Smooth muscle cell (in vitro differentiated cells): Measurements from ENCODE around the gene CCDC201. TPM values are rescaled to one million over a fixed set of nuclear protein-coding genes. Genes with fewer than 3 reads are reported as not detected.

Source experiments
- DNase-seq: peaks from one replicate; lab custom pipeline; 2025; ENCODE audit not compliant: unreplicated experiment; lab: John Stamatoyannopoulos, UW
- H2AFZ ChIP-seq: fragments of 200-600 bp; sonication (generic); 2 replicates; pipeline ENCODE4 v1.6.0; 2016; ENCODE audit warnings: antibody characterized with exemption, low read depth, mild to moderate bottlenecking
- H3F3A ChIP-seq: fragments of 200-600 bp; sonication (generic); 2 replicates; pipeline ENCODE4 v1.6.0; 2017; ENCODE audit warnings: antibody characterized with exemption, low read depth
- H3K27ac ChIP-seq: fragments of 200-600 bp; sonication (generic); 2 replicates; pipeline ENCODE4 v1.5.1; 2016; ENCODE audit warnings: low read depth, mild to moderate bottlenecking
- H3K27me3 ChIP-seq: fragments of 200-600 bp; sonication (generic); 2 replicates; pipeline ENCODE4 v1.6.1; 2016; ENCODE audit warnings: low read depth, mild to moderate bottlenecking
- H3K36me3 ChIP-seq: fragments of 200-600 bp; sonication (generic); 2 replicates; pipeline ENCODE4 v1.5.1; 2016; ENCODE audit warnings: low read depth
- H3K4me1 ChIP-seq: fragments of 200-600 bp; sonication (generic); 2 replicates; pipeline ENCODE4 v1.5.1; 2016; ENCODE audit warnings: low read depth
- H3K4me2 ChIP-seq: fragments of 200-600 bp; sonication (generic); 2 replicates; pipeline ENCODE4 v1.6.0; 2016; ENCODE audit warnings: mild to moderate bottlenecking
- H3K4me3 ChIP-seq: fragments of 200-600 bp; sonication (generic); 2 replicates; pipeline ENCODE4 v1.5.1; 2016; ENCODE audit warnings: mild to moderate bottlenecking
- H3K79me2 ChIP-seq: fragments of 200-600 bp; sonication (generic); 2 replicates; pipeline ENCODE4 v1.6.0; 2016; ENCODE audit warnings: low read depth, mild to moderate bottlenecking
- H3K9ac ChIP-seq: fragments of 200-600 bp; sonication (generic); 2 replicates; pipeline ENCODE4 v1.6.0; 2016; ENCODE audit warnings: low read depth
- H3K9me3 ChIP-seq: fragments of 200-600 bp; sonication (generic); replicated peaks from 2 replicates; pipeline ENCODE4 v1.5.1; 2016; ENCODE audit warnings: low read depth
- H4K20me1 ChIP-seq: fragments of 200-600 bp; sonication (generic); 2 replicates; pipeline ENCODE4 v1.6.0; 2016; ENCODE audit warnings: low read depth
- CTCF ChIP-seq: fragments of 200-600 bp; sonication (generic); IDR thresholded peaks from 2 replicates; pipeline ENCODE4 v1.5.1; 2017; ENCODE audit warnings: borderline replicate concordance, mild to moderate bottlenecking, antibody characterized with exemption; ENCODE audit not compliant: insufficient read depth, poor library complexity, severe bottlenecking
- WGBS: methylation state at CpG from one replicate; pipeline ENCODE4 v1.1.7; 2016; ENCODE audit warnings: low lambda C conversion rate; 5-methylcytosine and 5-hydroxymethylcytosine counted together
- polyA plus RNA-seq: library from polyadenylated mRNA; unstranded; fragments of >200 nt; fragmentation: Nextera tagmentation; extraction: Ambion mirVana; gene quantifications from 2 replicates; pipeline ENCODE4 v1.2.1, GENCODE V29; 2016
- total RNA-seq: library from RNA; depleted of rRNA; stranded (reverse); fragments of >200 nt; gene quantifications from 2 replicates; pipeline ENCODE4 v1.2.3, GENCODE V29; 2014

CCDC201 gene
- total and polyA plus RNA-seq, 2 experiments from 2014 or later = not detected

- WGBS = 88% methylated on average over 4 of the region's 4 CpGs
- no peaks in the 10 kb centered on the region for H3F3A ChIP-seq
- no peaks in the 10 kb centered on the region for H3K9me3 ChIP-seq
- H3K4me3 ChIP-seq = no peak overlapping the region
- DNase-seq = no peak
- no peak for TF ChIP-seq CTCF
- peaks cover 29% of the 10 kb centered on the region for H3K27me3 ChIP-seq
- no peak overlapping the region for H3K4me2 ChIP-seq
- no peaks in the 10 kb centered on the region for H3K79me2 ChIP-seq
- no peaks in the 10 kb centered on the region for H3K4me1 ChIP-seq
- H3K36me3 ChIP-seq = no peaks in the 10 kb centered on the region
- H3K9ac ChIP-seq = no peak overlapping the region
- no peak overlapping the region for H2AFZ ChIP-seq
- H4K20me1 ChIP-seq = no peaks in the 10 kb centered on the region
- no peak overlapping the region for H3K27ac ChIP-seq
Observed at GRCh38 chr7:45884136-45884535, 11.3 kb upstream of the CCDC201 start.

- Histone ChIP-seq H4K20me1 (no peaks in the 10 kb centered on the region), H3K36me3 (no peaks in the 10 kb centered on the region), H3K9ac (no peak overlapping the region), H3K4me1 (no peaks in the 10 kb centered on the region), H3K27me3 (peaks cover 14% of the 10 kb centered on the region), H3F3A (no peaks in the 10 kb centered on the region), H3K79me2 (no peaks in the 10 kb centered on the region), H3K4me2 (no peak overlapping the region), H3K27ac (no peak overlapping the region), H2AFZ (no peak overlapping the region), H3K4me3 (no peak overlapping the region), H3K9me3 (no peaks in the 10 kb centered on the region)
- no peak for DNase-seq
- no peak for TF ChIP-seq CTCF
- WGBS = 84% methylated on average over 5 of the region's 5 CpGs
Observed at GRCh38 chr7:45882465-45882810, 9.6 kb upstream of the CCDC201 start.

- WGBS = 76% methylated on average over 12 of the region's 12 CpGs
- no peaks in the 10 kb centered on the region for H3F3A ChIP-seq
Observed at GRCh38 chr7:45881759-45882464, 9.0 kb upstream of the CCDC201 start.

More at GRCh38 chr7:45881759-45882464, 9.0 kb upstream of the CCDC201 start:
- Histone ChIP-seq H3K9ac (no peak overlapping the region), H3K4me3 (no peak overlapping the region), H4K20me1 (no peaks in the 10 kb centered on the region), H3K4me2 (no peak overlapping the region), H2AFZ (no peak overlapping the region), H3K36me3 (no peaks in the 10 kb centered on the region), H3K79me2 (no peaks in the 10 kb centered on the region), H3K27me3 (peaks cover 9% of the 10 kb centered on the region), H3K4me1 (no peaks in the 10 kb centered on the region), H3K27ac (no peak overlapping the region), H3K9me3 (no peaks in the 10 kb centered on the region)
- no peak for DNase-seq
- TF ChIP-seq CTCF = no peak
